GM19238 (cell line): Measurements from ENCODE around the gene HDAC10.
A peak's percentile ranks its signal among the peaks of the same experiment; 100 is the strongest.

Experiments used
- DNase-seq: peaks from one replicate; pipeline ENCODE4 v3.0.0; 2011; ENCODE audit warnings: low spot score; ENCODE audit not compliant: insufficient read length

The HDAC10 gene

GRCh38 chr22:50257041-50257440 lies 6.0 kb upstream of the HDAC10 start:
- no peak for DNase-seq

GRCh38 chr22:50256258-50256862 lies 5.3 kb upstream of the HDAC10 start:
- no peak for DNase-seq

- no peak for DNase-seq
Measured at GRCh38 chr22:50255607-50256006, 4.5 kb upstream of the HDAC10 start.

GRCh38 chr22:50255099-50255498 lies 4.0 kb upstream of the HDAC10 start:
- no peak for DNase-seq

- no peak for DNase-seq
Measured at GRCh38 chr22:50253941-50254340, 2.9 kb upstream of the HDAC10 start.

GRCh38 chr22:50253046-50253915 lies 2.2 kb upstream of the HDAC10 start:
- no peak for DNase-seq

- no peak for DNase-seq
Measured at GRCh38 chr22:50252082-50253045, 1.3 kb upstream of the HDAC10 start.

GRCh38 chr22:50251477-50252081 lies 514 bp upstream of the HDAC10 start:
- no peak for DNase-seq

- DNase-seq: no peak
Measured at GRCh38 chr22:50250249-50250554, 863 bp downstream of the HDAC10 start.

- no peak for DNase-seq
Measured at GRCh38 chr22:50249341-50250248, 1.5 kb downstream of the HDAC10 start.

- DNase-seq: no peak
Measured at GRCh38 chr22:50248196-50249081, 2.6 kb downstream of the HDAC10 start.

GRCh38 chr22:50247748-50248147 lies 3.3 kb downstream of the HDAC10 start:
- no peak for DNase-seq

- DNase-seq: no peak
Measured at GRCh38 chr22:50246242-50247175, 4.6 kb downstream of the HDAC10 start.

- DNase-seq: no peak
Measured at GRCh38 chr22:50245214-50246072, 5.6 kb downstream of the HDAC10 start.

- peak; percentile 93 for DNase-seq
Measured at GRCh38 chr22:50244420-50245213, 6.4 kb downstream of the HDAC10 start, which contains the start of gene TUBGCP6. TUBGCP6 (minus strand) TSS chr22:50245023; CDS start chr22:50244459, 564 bp downstream.

- DNase-seq: no peak
Measured at GRCh38 chr22:50243685-50244419, 7.2 kb downstream of the HDAC10 start.
